Adipocyte (in vitro differentiated cells): Measurements from ENCODE around the gene ERMN.
"Not testable (repeated sequence)": the region's sequence is repeated elsewhere in the genome, so short reads cannot be mapped to it uniquely, and the experiment has no call there.

Experiments
- DNase-seq: peaks from one replicate; pipeline ENCODE4 v3.0.0-alpha.2; 2015; ENCODE audit warnings: low read depth
- H3K27me3 ChIP-seq: replicated peaks from 2 replicates; pipeline ENCODE4 v1.7.0; 2013; ENCODE audit warnings: mild to moderate bottlenecking, low read length, moderate library complexity; ENCODE audit not compliant: control insufficient read depth, insufficient read depth
- H3K36me3 ChIP-seq: 2 replicates; pipeline ENCODE4 v1.7.0; 2013; ENCODE audit warnings: low read length, mild to moderate bottlenecking, moderate library complexity; ENCODE audit not compliant: control insufficient read depth, insufficient read depth, severe bottlenecking
- H3K4me1 ChIP-seq: 2 replicates; pipeline ENCODE4 v1.7.0; 2013; ENCODE audit warnings: mild to moderate bottlenecking, low read length, moderate library complexity; ENCODE audit not compliant: control insufficient read depth, insufficient read depth
- H3K4me3 ChIP-seq: 2 replicates; pipeline ENCODE4 v1.7.0; 2013; ENCODE audit warnings: mild to moderate bottlenecking, low read length, moderate library complexity
- H3K9ac ChIP-seq: 2 replicates; pipeline ENCODE4 v1.7.0; 2013; ENCODE audit warnings: mild to moderate bottlenecking, low read length, moderate library complexity
- H3K9me3 ChIP-seq: 2 replicates; pipeline ENCODE4 v1.7.0; 2013; ENCODE audit warnings: mild to moderate bottlenecking, low read length, moderate library complexity; ENCODE audit not compliant: control insufficient read depth

ERMN gene

DNA sequence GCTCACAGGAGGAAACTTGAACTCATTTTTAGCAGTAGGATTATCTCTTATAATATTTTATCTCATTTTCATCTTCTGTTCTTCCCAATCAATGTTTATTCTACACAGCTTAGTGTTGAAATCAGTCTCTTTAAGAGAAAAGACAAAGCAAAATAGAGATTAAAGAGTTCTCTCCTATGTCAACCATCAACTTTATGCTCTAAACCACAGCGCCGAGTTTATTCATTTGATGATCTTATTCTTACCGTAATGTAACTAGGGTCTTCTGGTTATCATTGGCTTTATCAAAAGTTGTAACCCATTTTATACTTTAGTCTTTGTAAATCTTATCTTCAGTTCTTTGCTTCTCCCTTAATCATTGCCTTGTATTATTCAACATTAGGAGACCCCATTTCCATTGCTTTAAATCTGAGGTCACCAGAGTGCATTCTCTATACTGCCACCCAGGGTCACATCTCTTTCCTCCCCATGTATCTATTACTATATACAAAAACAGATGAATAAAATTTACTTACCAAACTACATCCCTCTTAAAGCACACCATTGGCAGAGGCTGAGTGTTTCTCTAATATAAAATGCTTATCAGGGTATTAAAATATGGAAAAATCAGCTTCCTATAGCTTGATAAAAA, 22.8 kb upstream of the ERMN start:
- no peaks in the 10 kb centered on the region for H3K27me3 ChIP-seq
- H3K9me3 ChIP-seq, result peaks cover under 1% of the 10 kb centered on the region
- H3K36me3 ChIP-seq, result no peaks in the 10 kb centered on the region
- no peak overlapping the region for H3K9ac ChIP-seq
- DNase-seq, result no peak
- no peak overlapping the region for H3K4me3 ChIP-seq
- no peaks in the 10 kb centered on the region for H3K4me1 ChIP-seq

DNA sequence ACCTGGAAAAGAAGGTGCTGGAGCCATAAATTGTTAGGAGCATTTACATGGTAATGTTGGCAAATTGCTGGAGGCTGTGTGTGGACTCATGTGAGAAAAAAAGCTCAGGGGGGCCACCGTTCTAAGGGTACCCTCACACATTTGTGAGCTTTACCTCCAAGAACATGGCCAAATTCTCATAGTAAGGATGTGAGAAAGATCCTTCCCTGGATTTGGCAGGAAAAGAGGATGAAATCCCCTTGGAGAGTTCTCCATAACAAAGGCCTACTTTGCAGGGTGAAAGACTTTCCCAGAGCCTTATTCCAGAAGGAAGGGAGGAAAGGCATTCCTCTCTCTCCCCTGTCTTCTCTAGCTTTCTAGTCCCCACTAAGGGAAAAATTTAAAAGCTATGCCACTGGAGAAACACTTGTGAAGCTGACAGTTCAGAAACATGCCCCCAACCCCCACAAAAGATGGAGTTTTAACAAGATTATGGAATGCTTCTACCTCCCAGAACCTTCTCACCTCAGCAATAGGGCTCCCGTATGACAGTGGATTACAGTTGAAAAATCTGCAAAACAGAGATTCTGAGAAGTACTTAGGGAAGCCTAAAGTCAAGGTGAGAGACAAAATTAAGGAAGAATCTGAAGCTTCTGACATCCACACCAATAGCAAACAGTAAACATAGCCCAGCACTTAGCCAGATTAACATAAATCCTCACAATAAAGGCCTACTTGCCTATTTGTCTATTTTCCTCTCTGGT, 20.2 kb upstream of the ERMN start:
- H3K36me3 ChIP-seq, result no peaks in the 10 kb centered on the region
- peaks cover 2% of the 10 kb centered on the region for H3K9me3 ChIP-seq
- DNase-seq, result no peak
- no peaks in the 10 kb centered on the region for H3K27me3 ChIP-seq
- H3K4me3 ChIP-seq, result no peak overlapping the region
- H3K4me1 ChIP-seq, result peaks cover 5% of the 10 kb centered on the region
- H3K9ac ChIP-seq, result no peak overlapping the region

DNA sequence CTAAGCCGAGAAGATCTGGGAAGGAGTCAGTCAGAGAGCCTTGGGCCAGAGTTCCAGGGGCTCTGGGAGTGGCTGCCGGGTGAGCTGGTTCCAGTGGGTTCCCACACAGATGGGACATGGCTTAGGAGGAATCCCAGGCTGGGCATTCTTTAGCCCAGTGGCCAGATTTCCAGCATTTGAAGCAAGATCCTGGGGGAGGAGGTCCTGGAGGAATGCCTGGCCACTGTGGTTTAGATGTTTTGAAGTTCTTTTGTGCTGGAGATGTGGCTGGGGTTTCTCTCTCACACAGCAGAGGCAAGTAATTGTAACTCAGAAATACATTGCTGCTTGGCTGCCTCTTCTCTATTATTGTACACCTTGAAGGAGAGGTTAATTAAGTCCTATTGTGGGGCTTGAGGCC, 15.8 kb upstream of the ERMN start:
- not testable (repeated sequence) for DNase-seq, H3K9ac ChIP-seq, H3K9me3 ChIP-seq, H3K27me3 ChIP-seq, H3K4me1 ChIP-seq, H3K4me3 ChIP-seq, H3K36me3 ChIP-seq

DNA sequence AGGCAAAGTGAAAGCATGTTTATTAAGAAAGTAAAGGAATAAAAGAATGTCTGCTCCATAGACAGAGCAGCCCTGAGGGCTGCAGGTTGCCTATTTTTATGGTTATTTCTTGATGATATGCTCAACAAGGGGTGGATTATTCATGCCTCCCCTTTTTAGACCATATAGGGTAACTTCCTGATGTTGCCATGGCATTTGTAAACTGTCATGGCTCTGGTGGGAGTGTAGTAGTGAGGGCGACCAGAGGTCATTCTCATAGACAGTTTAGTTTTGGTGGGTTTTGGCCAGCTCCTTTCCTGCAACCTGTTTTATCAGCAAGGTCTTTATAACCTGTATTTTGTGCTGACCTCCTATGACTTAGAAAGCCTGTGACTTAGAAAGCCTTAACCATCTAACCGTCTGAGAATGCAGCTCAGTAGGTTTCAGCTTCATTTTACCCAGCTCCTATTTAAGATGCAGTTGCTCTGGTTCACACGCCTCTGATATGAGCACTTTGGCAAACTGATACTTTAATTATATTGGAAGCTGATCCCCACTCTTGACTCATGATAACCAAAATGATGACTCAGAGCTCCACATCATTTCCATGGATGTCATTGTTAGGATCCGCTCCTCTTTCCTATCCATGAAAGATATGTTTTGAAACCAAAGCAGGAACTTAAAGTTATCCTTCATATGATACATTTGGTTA, 14.5 kb upstream of the ERMN start:
- no peak overlapping the region for H3K4me3 ChIP-seq
- no peak overlapping the region for H3K9ac ChIP-seq
- H3K27me3 ChIP-seq, result no peaks in the 10 kb centered on the region
- peaks cover 2% of the 10 kb centered on the region for H3K9me3 ChIP-seq
- H3K4me1 ChIP-seq, result peaks cover 5% of the 10 kb centered on the region
- H3K36me3 ChIP-seq, result no peaks in the 10 kb centered on the region
- DNase-seq, result no peak

DNA sequence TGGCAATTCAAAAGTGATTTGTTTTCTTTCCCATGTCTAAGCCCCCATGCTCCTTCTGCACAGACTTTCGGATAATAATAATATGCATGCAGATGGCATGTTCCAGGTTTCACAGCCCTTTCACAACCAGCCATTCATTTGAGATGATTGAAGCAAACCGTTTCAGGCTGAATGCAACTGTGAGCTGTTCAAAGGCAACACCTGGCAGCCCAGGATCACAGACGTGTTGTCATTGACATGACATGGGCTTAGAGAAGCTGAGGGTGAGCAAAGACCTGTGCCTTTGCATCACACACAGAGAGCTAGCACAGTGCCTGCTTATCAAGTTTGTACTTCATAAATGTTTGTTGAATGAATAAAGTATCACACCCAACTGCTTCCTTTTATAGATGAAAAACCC, 12.4 kb upstream of the ERMN start:
- Histone ChIP-seq H3K4me3 (no peak overlapping the region), H3K9me3 (no peaks in the 10 kb centered on the region), H3K36me3 (no peaks in the 10 kb centered on the region), H3K4me1 (peaks cover 5% of the 10 kb centered on the region), H3K27me3 (no peaks in the 10 kb centered on the region), H3K9ac (no peak overlapping the region)
- DNase-seq, result no peak

DNA sequence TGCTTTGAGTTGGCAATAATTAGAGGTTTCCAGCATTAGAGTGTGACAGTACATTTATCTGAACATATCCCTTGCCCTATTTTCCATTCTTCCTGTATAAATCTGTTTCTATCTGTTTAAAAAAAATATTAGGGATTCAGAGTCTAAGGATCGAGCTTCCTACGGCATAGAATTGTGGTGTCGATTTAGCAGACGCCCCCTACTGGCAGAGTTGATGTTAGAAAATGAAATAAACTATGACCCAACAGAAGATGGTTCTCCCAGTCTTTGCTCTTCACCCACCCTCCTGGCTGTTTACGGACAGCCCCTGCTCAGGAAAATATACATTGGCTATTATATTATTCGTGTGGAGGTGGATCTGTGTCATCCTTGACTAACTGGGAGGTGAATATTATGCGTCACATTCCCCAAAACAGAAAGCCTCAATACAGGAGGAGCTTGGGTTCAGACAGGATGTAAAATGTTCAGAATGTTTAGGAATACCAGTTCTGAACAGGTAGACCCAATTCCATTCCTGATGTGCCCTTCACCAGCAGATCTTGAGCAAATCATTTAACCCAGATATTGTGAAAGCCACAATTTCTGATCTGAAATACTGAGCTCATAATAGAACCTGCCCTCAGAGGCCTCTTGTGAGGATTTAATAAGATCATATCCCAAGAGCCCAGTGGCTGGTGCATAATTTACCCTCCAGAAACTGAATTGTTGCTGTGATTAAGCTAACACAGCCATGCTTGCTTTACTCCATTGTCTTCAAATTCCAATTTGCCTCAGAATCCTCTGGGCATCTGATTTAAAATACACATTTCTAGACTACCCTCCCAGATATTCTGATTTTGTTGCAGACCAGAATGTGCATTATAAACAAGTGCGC, 10.8 kb upstream of the ERMN start:
- H3K4me3 ChIP-seq, result no peak overlapping the region
- no peaks in the 10 kb centered on the region for H3K36me3 ChIP-seq
- DNase-seq, result peak; percentile 58
- H3K4me1 ChIP-seq, result no peaks in the 10 kb centered on the region
- no peak overlapping the region for H3K9ac ChIP-seq
- no peaks in the 10 kb centered on the region for H3K27me3 ChIP-seq
- H3K9me3 ChIP-seq, result no peaks in the 10 kb centered on the region

DNA sequence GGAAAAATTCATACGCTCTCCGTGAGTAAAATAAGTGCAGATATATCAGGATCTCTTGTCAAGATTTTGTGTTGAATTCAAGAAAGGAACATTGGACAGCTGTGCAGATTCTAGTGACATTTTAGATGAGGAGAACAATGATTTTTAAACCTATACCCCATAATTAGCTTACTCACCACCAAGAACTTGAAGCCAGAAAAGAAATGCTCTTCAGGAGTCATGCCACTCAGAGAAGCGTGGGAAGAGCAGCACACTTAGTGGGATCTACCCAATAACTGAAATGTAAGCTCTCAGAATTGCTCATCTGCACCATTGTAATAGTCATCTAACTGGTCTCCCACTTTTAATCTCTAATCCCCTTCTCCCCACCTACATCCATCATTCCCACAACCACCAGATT, 9.2 kb upstream of the ERMN start:
- no peaks in the 10 kb centered on the region for H3K27me3 ChIP-seq
- no peaks in the 10 kb centered on the region for H3K36me3 ChIP-seq
- H3K9ac ChIP-seq, result no peak overlapping the region
- DNase-seq, result no peak
- no peak overlapping the region for H3K4me3 ChIP-seq
- H3K9me3 ChIP-seq, result no peaks in the 10 kb centered on the region
- no peaks in the 10 kb centered on the region for H3K4me1 ChIP-seq

DNA sequence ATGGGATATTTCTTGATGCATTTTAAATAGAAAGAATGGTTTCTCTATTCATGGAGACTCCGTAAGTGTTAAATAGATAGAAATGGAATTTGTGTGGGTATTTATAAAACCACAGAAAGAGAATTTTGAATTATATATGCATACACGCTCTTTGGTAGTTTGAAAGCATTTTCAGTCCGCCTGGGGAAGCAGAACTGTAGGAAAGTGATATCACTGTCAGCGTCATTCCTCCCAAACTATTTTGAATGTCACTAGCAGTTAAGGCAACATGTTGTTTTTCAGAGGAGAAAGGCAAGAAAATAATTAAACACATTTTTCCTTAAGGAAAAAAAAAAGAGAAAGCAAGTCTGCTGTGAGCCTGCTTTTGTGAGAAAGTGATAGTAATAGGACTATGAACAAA, 8.7 kb upstream of the ERMN start:
- Histone ChIP-seq H3K4me3 (no peak overlapping the region), H3K27me3 (no peaks in the 10 kb centered on the region), H3K36me3 (no peaks in the 10 kb centered on the region), H3K9me3 (no peaks in the 10 kb centered on the region), H3K9ac (no peak overlapping the region), H3K4me1 (no peaks in the 10 kb centered on the region)
- no peak for DNase-seq

DNA sequence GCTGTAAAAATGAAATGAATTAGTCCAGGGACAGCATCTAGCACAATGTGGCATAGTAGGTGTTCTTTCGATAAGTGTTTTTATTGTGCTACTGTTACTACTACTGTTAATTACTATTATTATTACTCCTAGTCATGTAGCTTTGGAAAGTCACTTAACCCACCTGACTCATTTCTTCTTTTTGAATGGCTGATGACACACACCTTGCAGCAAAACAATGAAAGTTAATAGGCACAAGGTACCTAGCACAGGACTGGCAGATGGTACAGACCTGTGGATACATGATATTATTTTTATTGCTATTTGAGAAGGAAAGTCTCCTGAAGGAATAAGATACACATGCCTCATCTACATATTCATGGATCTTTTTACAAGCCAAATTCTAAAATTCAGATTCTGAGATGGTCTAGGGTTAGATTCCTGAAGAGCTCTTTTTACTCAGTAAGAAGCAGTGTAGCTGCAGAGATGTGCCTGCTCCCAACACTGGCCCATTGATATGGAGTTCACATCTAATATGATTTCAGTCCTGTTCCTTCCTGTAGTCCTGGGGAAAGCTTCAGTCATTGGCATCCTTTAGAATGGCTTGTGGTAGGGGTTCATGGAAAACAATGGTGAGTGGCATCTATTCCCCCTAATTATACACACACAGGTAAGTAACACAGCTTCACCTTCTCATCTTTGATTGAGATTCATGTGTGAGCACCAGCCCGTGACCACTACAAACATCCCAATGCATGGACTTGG, 7.9 kb upstream of the ERMN start:
- Histone ChIP-seq H3K27me3 (no peaks in the 10 kb centered on the region), H3K9me3 (no peaks in the 10 kb centered on the region), H3K4me1 (no peaks in the 10 kb centered on the region), H3K36me3 (no peaks in the 10 kb centered on the region), H3K4me3 (no peak overlapping the region), H3K9ac (no peak overlapping the region)
- DNase-seq, result no peak

DNA sequence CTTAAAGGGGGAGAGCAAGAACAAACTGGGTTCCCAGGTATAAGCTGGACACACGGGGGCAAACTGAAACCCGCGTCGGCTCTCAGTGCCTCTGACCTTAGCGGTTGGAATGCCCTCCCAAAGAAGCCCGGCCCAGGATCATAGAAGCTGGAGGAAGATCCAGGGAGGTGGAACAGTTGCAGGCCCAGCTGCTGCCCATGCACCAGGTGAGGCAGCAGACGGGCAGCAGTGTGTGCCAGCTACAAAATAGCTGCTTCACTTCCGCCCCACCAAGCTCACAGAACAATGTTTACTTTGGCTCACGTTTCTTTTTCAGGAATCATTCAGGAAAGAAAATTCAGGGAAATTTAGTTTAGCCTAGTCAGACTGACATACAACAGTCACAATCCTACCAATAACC, 3.9 kb upstream of the ERMN start:
- Histone ChIP-seq H3K4me1 (peaks cover 7% of the 10 kb centered on the region), H3K36me3 (no peaks in the 10 kb centered on the region), H3K27me3 (no peaks in the 10 kb centered on the region), H3K4me3 (no peak overlapping the region), H3K9ac (no peak overlapping the region), H3K9me3 (no peaks in the 10 kb centered on the region)
- no peak for DNase-seq
